ENCODE data around the gene PRSS2. TPM values are rescaled to one million over a fixed set of nuclear protein-coding genes. Genes with fewer than 3 reads are reported as not detected.

Gene PRSS2
- total and polyA plus RNA-seq, 2 donors (not counting 1 experiment from before 2014, with no cell fraction given): not detected

DNA sequence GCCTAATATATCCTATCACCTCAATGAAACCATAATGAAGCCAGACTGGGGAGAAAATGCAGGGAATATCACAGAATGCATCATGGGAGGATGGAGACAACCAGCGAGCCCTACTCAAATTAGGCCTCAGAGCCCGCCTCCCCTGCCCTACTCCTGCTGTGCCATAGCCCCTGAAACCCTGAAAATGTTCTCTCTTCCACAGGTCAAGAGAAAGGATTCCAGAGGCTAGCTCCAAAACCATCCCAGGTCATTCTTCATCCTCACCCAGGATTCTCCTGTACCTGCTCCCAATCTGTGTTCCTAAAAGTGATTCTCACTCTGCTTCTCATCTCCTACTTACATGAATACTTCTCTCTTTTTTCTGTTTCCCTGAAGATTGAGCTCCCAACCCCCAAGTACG, 31.5 kb downstream of the PRSS2 start:
- TF ChIP-seq EZH2 (IDR thresholded peaks at IDR 0.05; ENCODE audit: low read length, missing control alignments) (no peak), CTCF (conservative IDR thresholded peaks at IDR 0.05 in 1 of 2, IDR thresholded peaks at IDR 0.05 in 1 of 2; ENCODE audit: low read depth in 1 of 2, low read length in 2 of 2) (no peak)
- Histone ChIP-seq H3K9me3 (ENCODE audit: control insufficient read depth, insufficient read depth, low read depth, low read length) (no peaks in the 10 kb centered on the region), H3K4me1 (ENCODE audit: control insufficient read depth, extremely low read depth, insufficient read depth, low read length) (no peaks in the 10 kb centered on the region), H3K27ac (ENCODE audit: insufficient read depth, low read length) (no peak overlapping the region), H3K36me3 (ENCODE audit: control insufficient read depth, insufficient read depth, low read length) (no peaks in the 10 kb centered on the region), H3K9ac (ENCODE audit: insufficient read depth, low read length) (no peak overlapping the region), H3K27me3 (ENCODE audit: control insufficient read depth, insufficient read depth, low read length) (peaks cover 19% of the 10 kb centered on the region), H3K79me2 (ENCODE audit: control insufficient read depth, insufficient read depth, low read length) (no peaks in the 10 kb centered on the region), H2AFZ (ENCODE audit: low read length) (no peak overlapping the region), H3K4me2 (ENCODE audit: extremely low read depth, insufficient read depth, low read length) (no peak overlapping the region), H3K4me3 (replicated peaks in 1 of 4; ENCODE audit: control extremely low read depth in 1 of 4, insufficient read depth in 1 of 4, low read depth in 3 of 4, low read length in 4 of 4) (no peak overlapping the region), H4K20me1 (ENCODE audit: control insufficient read depth, extremely low read depth, insufficient read depth, low read length) (no peaks in the 10 kb centered on the region)
- DNase-seq (ENCODE audit: low read depth in 2 of 2): no peak

DNA sequence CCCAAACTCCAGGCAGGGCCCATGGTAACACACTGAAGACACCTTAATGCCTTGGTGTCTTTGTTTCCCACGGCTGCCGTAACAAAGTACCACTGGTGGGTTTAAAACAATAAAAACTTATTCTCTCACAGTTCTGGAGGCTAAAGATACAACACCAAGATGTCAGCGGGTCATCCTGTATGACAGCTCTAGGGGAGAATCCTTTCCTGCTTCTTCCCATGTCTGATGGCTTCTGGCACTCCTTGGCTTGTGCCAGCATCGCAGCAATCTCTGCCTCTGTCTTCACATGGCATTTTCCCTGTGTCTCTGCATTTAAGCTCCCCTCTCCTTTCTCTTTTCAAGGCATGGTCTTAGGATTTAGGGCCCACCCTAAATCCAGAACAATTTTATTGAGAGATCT, 33.1 kb downstream of the PRSS2 start:
- H3K4me3 ChIP-seq (replicated peaks in 1 of 4; ENCODE audit: control extremely low read depth in 1 of 4, insufficient read depth in 1 of 4, low read depth in 3 of 4, low read length in 4 of 4): no peak overlapping the region
- no peaks in the 10 kb centered on the region for H3K4me1 ChIP-seq (ENCODE audit: control insufficient read depth, extremely low read depth, insufficient read depth, low read length)
- H3K27ac ChIP-seq (ENCODE audit: insufficient read depth, low read length): no peak overlapping the region
- no peaks in the 10 kb centered on the region for H4K20me1 ChIP-seq (ENCODE audit: control insufficient read depth, extremely low read depth, insufficient read depth, low read length)
- H3K4me2 ChIP-seq (ENCODE audit: extremely low read depth, insufficient read depth, low read length): no peak overlapping the region
- H3K9ac ChIP-seq (ENCODE audit: insufficient read depth, low read length): no peak overlapping the region
- H3K79me2 ChIP-seq (ENCODE audit: control insufficient read depth, insufficient read depth, low read length): no peaks in the 10 kb centered on the region
- H2AFZ ChIP-seq (ENCODE audit: low read length): no peak overlapping the region
- TF ChIP-seq CTCF (conservative IDR thresholded peaks at IDR 0.05 in 1 of 2, IDR thresholded peaks at IDR 0.05 in 1 of 2; ENCODE audit: low read depth in 1 of 2, low read length in 2 of 2) (no peak), EZH2 (IDR thresholded peaks at IDR 0.05; ENCODE audit: low read length, missing control alignments) (no peak)
- no peak for DNase-seq (ENCODE audit: low read depth in 2 of 2)
- H3K36me3 ChIP-seq (ENCODE audit: control insufficient read depth, insufficient read depth, low read length): no peaks in the 10 kb centered on the region
- no peaks in the 10 kb centered on the region for H3K9me3 ChIP-seq (ENCODE audit: control insufficient read depth, insufficient read depth, low read depth, low read length)
- peaks cover 4% of the 10 kb centered on the region for H3K27me3 ChIP-seq (ENCODE audit: control insufficient read depth, insufficient read depth, low read length)

DNA sequence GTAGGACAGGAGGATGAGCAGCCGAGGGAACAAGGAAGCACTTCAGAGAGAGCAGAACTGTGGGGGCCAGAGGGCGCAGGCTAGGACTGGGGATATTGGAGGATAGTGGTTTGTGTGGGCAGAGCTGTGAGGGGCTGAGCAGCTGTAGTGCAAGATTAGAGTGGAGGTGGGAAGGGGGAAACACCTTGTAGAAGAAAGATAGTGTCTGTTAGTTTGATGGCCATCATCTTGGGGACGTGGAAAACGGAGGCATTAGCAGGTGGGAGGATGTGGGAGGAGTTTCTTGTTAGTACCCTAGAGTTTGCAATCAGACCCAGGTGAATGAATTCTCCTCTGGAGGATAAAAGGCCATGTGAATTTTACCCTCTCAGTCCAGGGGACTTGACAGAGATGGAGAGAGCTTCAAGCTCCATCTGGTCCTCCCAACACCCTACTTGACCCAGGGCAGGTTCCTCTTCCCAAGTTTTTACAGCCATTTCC, 34.0 kb downstream of the PRSS2 start:
- DNase-seq (ENCODE audit: low read depth in 2 of 2): no peak
- no peaks in the 10 kb centered on the region for H3K4me1 ChIP-seq (ENCODE audit: control insufficient read depth, extremely low read depth, insufficient read depth, low read length)
- H3K9me3 ChIP-seq (ENCODE audit: control insufficient read depth, insufficient read depth, low read depth, low read length): no peaks in the 10 kb centered on the region
- no peaks in the 10 kb centered on the region for H3K27me3 ChIP-seq (ENCODE audit: control insufficient read depth, insufficient read depth, low read length)
- H4K20me1 ChIP-seq (ENCODE audit: control insufficient read depth, extremely low read depth, insufficient read depth, low read length): no peaks in the 10 kb centered on the region
- no peak overlapping the region for H3K4me2 ChIP-seq (ENCODE audit: extremely low read depth, insufficient read depth, low read length)
- no peak overlapping the region for H3K4me3 ChIP-seq (replicated peaks in 1 of 4; ENCODE audit: control extremely low read depth in 1 of 4, insufficient read depth in 1 of 4, low read depth in 3 of 4, low read length in 4 of 4)
- no peak overlapping the region for H3K27ac ChIP-seq (ENCODE audit: insufficient read depth, low read length)
- no peaks in the 10 kb centered on the region for H3K79me2 ChIP-seq (ENCODE audit: control insufficient read depth, insufficient read depth, low read length)
- H3K36me3 ChIP-seq (ENCODE audit: control insufficient read depth, insufficient read depth, low read length): no peaks in the 10 kb centered on the region
- no peak overlapping the region for H2AFZ ChIP-seq (ENCODE audit: low read length)
- TF ChIP-seq EZH2 (IDR thresholded peaks at IDR 0.05; ENCODE audit: low read length, missing control alignments): no peak
- TF ChIP-seq CTCF (conservative IDR thresholded peaks at IDR 0.05 in 1 of 2, IDR thresholded peaks at IDR 0.05 in 1 of 2; ENCODE audit: low read depth in 1 of 2, low read length in 2 of 2): no peak
- no peak overlapping the region for H3K9ac ChIP-seq (ENCODE audit: insufficient read depth, low read length)
